ENCODE measurements around the gene CRISP1. TPM values are rescaled to one million over a fixed set of nuclear protein-coding genes. Genes with fewer than 3 reads are reported as not detected.

CRISP1 gene
- total RNA-seq, 1 experiment from 2014 or later, result not detected

- Mint-ChIP-seq H3K9me3 (ENCODE audit: unreplicated experiment) (no peaks in the 10 kb centered on the region), H3K36me3 (ENCODE audit: insufficient read depth, unreplicated experiment) (no peaks in the 10 kb centered on the region), H3K4me1 (ENCODE audit: low read depth, unreplicated experiment) (no peaks in the 10 kb centered on the region), H3K4me3 (ENCODE audit: unreplicated experiment) (no peak overlapping the region), H3K27me3 (ENCODE audit: insufficient read depth, unreplicated experiment) (no peaks in the 10 kb centered on the region), H3K27ac (ENCODE audit: unreplicated experiment) (no peak overlapping the region)
- intact Hi-C loops (cut with micrococcal nuclease; ENCODE audit: unreplicated experiment), result no loop called here
- H3K36me3 ChIP-seq (ENCODE audit: control insufficient read depth, insufficient read depth, low read length), result no peaks in the 10 kb centered on the region
- no peaks in the 10 kb centered on the region for H3K4me1 ChIP-seq
- CTCF ChIA-PET, result no interaction called here
- TF ChIP-seq CTCF (IDR thresholded peaks at IDR 0.05; ENCODE audit: insufficient read depth in 1 of 2, low read depth in 1 of 2, low read length in 1 of 2, severe bottlenecking in 1 of 2, unreplicated experiment in 1 of 2), result no peak
- H3K27me3 ChIP-seq (replicated peaks; ENCODE audit: control insufficient read depth, insufficient read depth, low read length), result no peaks in the 10 kb centered on the region
- no peak overlapping the region for H3K4me3 ChIP-seq (ENCODE audit: low read depth, low read length)
- DNase-seq, result no peak
- BruUV-seq (replicated peaks), result no TSS peak
- no peaks in the 10 kb centered on the region for H3K9me3 ChIP-seq
- POLR2A ChIA-PET, result no interaction called here
These were observed 10.1 kb downstream of the CRISP1 start for GRCh38 chr6:49856282-49856681.

- no peak for TF ChIP-seq CTCF (IDR thresholded peaks at IDR 0.05; ENCODE audit: insufficient read depth in 1 of 2, low read depth in 1 of 2, low read length in 1 of 2, severe bottlenecking in 1 of 2, unreplicated experiment in 1 of 2)
- H3K4me1 Mint-ChIP-seq (ENCODE audit: low read depth, unreplicated experiment), result no peaks in the 10 kb centered on the region
- Histone ChIP-seq H3K4me3 (ENCODE audit: low read depth, low read length) (no peak overlapping the region), H3K27me3 (replicated peaks; ENCODE audit: control insufficient read depth, insufficient read depth, low read length) (no peaks in the 10 kb centered on the region), H3K36me3 (ENCODE audit: control insufficient read depth, insufficient read depth, low read length) (no peaks in the 10 kb centered on the region), H3K4me1 (no peaks in the 10 kb centered on the region), H3K9me3 (no peaks in the 10 kb centered on the region)
- H3K4me3 Mint-ChIP-seq (ENCODE audit: unreplicated experiment), result no peak overlapping the region
- no peaks in the 10 kb centered on the region for H3K9me3 Mint-ChIP-seq (ENCODE audit: unreplicated experiment)
- CTCF ChIA-PET, result no interaction called here
- H3K36me3 Mint-ChIP-seq (ENCODE audit: insufficient read depth, unreplicated experiment), result no peaks in the 10 kb centered on the region
- DNase-seq, result no peak
- H3K27me3 Mint-ChIP-seq (ENCODE audit: insufficient read depth, unreplicated experiment), result no peaks in the 10 kb centered on the region
- intact Hi-C loops (cut with micrococcal nuclease; ENCODE audit: unreplicated experiment), result no loop called here
- no TSS peak for BruUV-seq (replicated peaks)
- POLR2A ChIA-PET, result no interaction called here
- H3K27ac Mint-ChIP-seq (ENCODE audit: unreplicated experiment), result no peak overlapping the region
These were observed 11.1 kb downstream of the CRISP1 start for GRCh38 chr6:49855221-49855620.

- POLR2A ChIA-PET, result no interaction called here
- Histone ChIP-seq H3K9me3 (no peaks in the 10 kb centered on the region), H3K4me1 (no peaks in the 10 kb centered on the region), H3K27me3 (replicated peaks; ENCODE audit: control insufficient read depth, insufficient read depth, low read length) (no peaks in the 10 kb centered on the region), H3K36me3 (ENCODE audit: control insufficient read depth, insufficient read depth, low read length) (no peaks in the 10 kb centered on the region), H3K4me3 (ENCODE audit: low read depth, low read length) (no peak overlapping the region)
- no peak for DNase-seq
- H3K4me1 Mint-ChIP-seq (ENCODE audit: low read depth, unreplicated experiment), result no peaks in the 10 kb centered on the region
- H3K4me3 Mint-ChIP-seq (ENCODE audit: unreplicated experiment), result no peak overlapping the region
- no peak for TF ChIP-seq CTCF (IDR thresholded peaks at IDR 0.05; ENCODE audit: insufficient read depth in 1 of 2, low read depth in 1 of 2, low read length in 1 of 2, severe bottlenecking in 1 of 2, unreplicated experiment in 1 of 2)
- H3K9me3 Mint-ChIP-seq (ENCODE audit: unreplicated experiment), result no peaks in the 10 kb centered on the region
- CTCF ChIA-PET, result no interaction called here
- intact Hi-C loops (cut with micrococcal nuclease; ENCODE audit: unreplicated experiment), result no loop called here
- H3K27me3 Mint-ChIP-seq (ENCODE audit: insufficient read depth, unreplicated experiment), result no peaks in the 10 kb centered on the region
- H3K27ac Mint-ChIP-seq (ENCODE audit: unreplicated experiment), result no peak overlapping the region
- H3K36me3 Mint-ChIP-seq (ENCODE audit: insufficient read depth, unreplicated experiment), result no peaks in the 10 kb centered on the region
- BruUV-seq (replicated peaks), result no TSS peak
These were observed 13.4 kb downstream of the CRISP1 start for GRCh38 chr6:49852975-49853374.

Measured in Caco-2 (cell line).